Activated naive CD8-positive, alpha-beta T cell treated with anti-CD3 and anti-CD28 coated beads for 36 hours (primary cell): ENCODE data around the gene SCAF1. TPM values are rescaled to one million over a fixed set of nuclear protein-coding genes. Genes with fewer than 3 reads are reported as not detected.
A peak's percentile ranks its signal among the peaks of the same experiment; 100 is the strongest.

Source experiments
- DNase-seq: peaks from one replicate; pipeline ENCODE4 v3.0.0; 2021
- H3K27ac Mint-ChIP-seq: one replicate; pipeline ENCODE4 v1.8.0; 2022; ENCODE audit warnings: mild to moderate bottlenecking, moderate library complexity, mixed read lengths
- H3K27me3 Mint-ChIP-seq: one replicate; pipeline ENCODE4 v1.8.0; 2022; ENCODE audit warnings: mild to moderate bottlenecking, mixed read lengths
- H3K36me3 Mint-ChIP-seq: one replicate; pipeline ENCODE4 v1.8.0; 2021; ENCODE audit warnings: mild to moderate bottlenecking, mixed read lengths
- H3K4me1 Mint-ChIP-seq: one replicate; pipeline ENCODE4 v1.8.0; 2021; ENCODE audit warnings: mixed read lengths
- H3K4me3 Mint-ChIP-seq: one replicate; pipeline ENCODE4 v1.8.0; 2022; ENCODE audit warnings: mild to moderate bottlenecking, moderate library complexity, mixed read lengths
- H3K9me3 Mint-ChIP-seq: one replicate; pipeline ENCODE4 v1.8.0; 2022; ENCODE audit warnings: mixed read lengths
- total RNA-seq, 2 experiments: library from RNA; stranded (reverse); gene quantifications; one replicate each; pipeline ENCODE4 v1.2.3, GENCODE V29; 2021

SCAF1 gene
- total RNA-seq, 2 experiments from 2014 or later = 58.9 to 62.2 TPM

- peak overlapping the region; percentile 45 for H3K27ac Mint-ChIP-seq
These were observed 39.8 kb downstream of the SCAF1 start for GRCh38 chr19:49681830-49682229.

GRCh38 chr19:49682274-49682673, 40.3 kb downstream of the SCAF1 start:
- no peaks in the 10 kb centered on the region for H3K9me3 Mint-ChIP-seq
- peaks cover 21% of the 10 kb centered on the region for H3K4me1 Mint-ChIP-seq
- peaks cover under 1% of the 10 kb centered on the region for H3K27me3 Mint-ChIP-seq
- no peak for DNase-seq
- H3K36me3 Mint-ChIP-seq = peaks cover 48% of the 10 kb centered on the region
- no peak overlapping the region for H3K4me3 Mint-ChIP-seq
- no peak overlapping the region for H3K27ac Mint-ChIP-seq

More at GRCh38 chr19:49681830-49682229, 39.8 kb downstream of the SCAF1 start:
- H3K9me3 Mint-ChIP-seq = no peaks in the 10 kb centered on the region
- DNase-seq = no peak
- H3K27me3 Mint-ChIP-seq = peaks cover 4% of the 10 kb centered on the region
- no peak overlapping the region for H3K4me3 Mint-ChIP-seq
- peaks cover 45% of the 10 kb centered on the region for H3K36me3 Mint-ChIP-seq
- H3K4me1 Mint-ChIP-seq = peaks cover 17% of the 10 kb centered on the region

- Mint-ChIP-seq H3K27ac (peak overlapping the region; percentile 76), H3K27me3 (no peaks in the 10 kb centered on the region), H3K4me1 (peaks cover 27% of the 10 kb centered on the region), H3K4me3 (no peak overlapping the region), H3K36me3 (peaks cover 49% of the 10 kb centered on the region), H3K9me3 (no peaks in the 10 kb centered on the region)
- no peak for DNase-seq
These were observed 41.8 kb downstream of the SCAF1 start for GRCh38 chr19:49683814-49684250.

GRCh38 chr19:49684251-49684982, 42.4 kb downstream of the SCAF1 start:
- DNase-seq = no peak
- no peaks in the 10 kb centered on the region for H3K9me3 Mint-ChIP-seq
- H3K27me3 Mint-ChIP-seq = no peaks in the 10 kb centered on the region
- H3K27ac Mint-ChIP-seq = peak overlapping the region; percentile 76
- peak overlapping the region; percentile 25 for H3K4me3 Mint-ChIP-seq
- peaks cover 49% of the 10 kb centered on the region for H3K36me3 Mint-ChIP-seq
- H3K4me1 Mint-ChIP-seq = peaks cover 32% of the 10 kb centered on the region

- Mint-ChIP-seq H3K27me3 (no peaks in the 10 kb centered on the region), H3K36me3 (peaks cover 49% of the 10 kb centered on the region), H3K4me3 (no peak overlapping the region), H3K27ac (no peak overlapping the region), H3K9me3 (no peaks in the 10 kb centered on the region), H3K4me1 (peaks cover 29% of the 10 kb centered on the region)
- DNase-seq = no peak
These were observed 43.1 kb downstream of the SCAF1 start for GRCh38 chr19:49684983-49685553.

GRCh38 chr19:49685845-49686332, 43.9 kb downstream of the SCAF1 start:
- Mint-ChIP-seq H3K9me3 (no peaks in the 10 kb centered on the region), H3K4me1 (peaks cover 32% of the 10 kb centered on the region), H3K27me3 (peaks cover 7% of the 10 kb centered on the region), H3K36me3 (peaks cover 51% of the 10 kb centered on the region), H3K4me3 (peak overlapping the region; percentile 30), H3K27ac (no peak overlapping the region)
- no peak for DNase-seq

- Mint-ChIP-seq H3K36me3 (peaks cover 49% of the 10 kb centered on the region), H3K4me1 (peaks cover 33% of the 10 kb centered on the region), H3K27ac (peak overlapping the region; percentile 34), H3K4me3 (no peak overlapping the region), H3K27me3 (peaks cover 14% of the 10 kb centered on the region), H3K9me3 (no peaks in the 10 kb centered on the region)
- no peak for DNase-seq
These were observed 44.6 kb downstream of the SCAF1 start for GRCh38 chr19:49686503-49687088.

GRCh38 chr19:49687150-49687549, 45.1 kb downstream of the SCAF1 start:
- peaks cover 20% of the 10 kb centered on the region for H3K27me3 Mint-ChIP-seq
- peak overlapping the region; percentile 34 for H3K27ac Mint-ChIP-seq
- peaks cover 33% of the 10 kb centered on the region for H3K4me1 Mint-ChIP-seq
- DNase-seq = no peak
- no peak overlapping the region for H3K4me3 Mint-ChIP-seq
- no peaks in the 10 kb centered on the region for H3K9me3 Mint-ChIP-seq
- H3K36me3 Mint-ChIP-seq = peaks cover 45% of the 10 kb centered on the region

- no peaks in the 10 kb centered on the region for H3K9me3 Mint-ChIP-seq
- H3K27ac Mint-ChIP-seq = no peak overlapping the region
- H3K4me1 Mint-ChIP-seq = peaks cover 36% of the 10 kb centered on the region
- peaks cover 42% of the 10 kb centered on the region for H3K36me3 Mint-ChIP-seq
- DNase-seq = no peak
- peaks cover 23% of the 10 kb centered on the region for H3K27me3 Mint-ChIP-seq
- H3K4me3 Mint-ChIP-seq = no peak overlapping the region
These were observed 45.7 kb downstream of the SCAF1 start for GRCh38 chr19:49687566-49688316.

- no peak for DNase-seq
- Mint-ChIP-seq H3K27me3 (peaks cover 26% of the 10 kb centered on the region), H3K27ac (no peak overlapping the region), H3K36me3 (peaks cover 37% of the 10 kb centered on the region), H3K4me3 (no peak overlapping the region), H3K9me3 (no peaks in the 10 kb centered on the region), H3K4me1 (peaks cover 36% of the 10 kb centered on the region)
These were observed 46.6 kb downstream of the SCAF1 start for GRCh38 chr19:49688531-49689132.

- peaks cover 26% of the 10 kb centered on the region for H3K27me3 Mint-ChIP-seq
- H3K9me3 Mint-ChIP-seq = no peaks in the 10 kb centered on the region
- H3K4me3 Mint-ChIP-seq = peak within 1 kb of the TSS; percentile 74
- H3K36me3 Mint-ChIP-seq = peaks cover 30% of the 10 kb centered on the region
- H3K4me1 Mint-ChIP-seq = peaks cover 36% of the 10 kb centered on the region
- DNase-seq = peak; percentile 54
- peak within 1 kb of the TSS; percentile 77 for H3K27ac Mint-ChIP-seq
These were observed 47.4 kb downstream of the SCAF1 start, which contains the start of gene ADM5 for GRCh38 chr19:49689133-49690078. Gene ADM5 (plus strand): TSS chr19:49689594. CDS start chr19:49689838, 244 bp downstream.

- no peak for DNase-seq
- Mint-ChIP-seq H3K36me3 (peaks cover 30% of the 10 kb centered on the region), H3K4me3 (peak overlapping the region; percentile 74), H3K9me3 (no peaks in the 10 kb centered on the region), H3K27ac (peak overlapping the region; percentile 77), H3K4me1 (peaks cover 36% of the 10 kb centered on the region), H3K27me3 (peaks cover 26% of the 10 kb centered on the region)
These were observed 48.2 kb downstream of the SCAF1 start for GRCh38 chr19:49690079-49690655.

- Mint-ChIP-seq H3K4me1 (peaks cover 33% of the 10 kb centered on the region), H3K27ac (peak within 1 kb of the TSS; percentile 77), H3K27me3 (peaks cover 26% of the 10 kb centered on the region), H3K36me3 (peaks cover 25% of the 10 kb centered on the region), H3K4me3 (peak within 1 kb of the TSS; percentile 74), H3K9me3 (no peaks in the 10 kb centered on the region)
- DNase-seq = peak; percentile 60
These were observed 48.7 kb downstream of the SCAF1 start, which contains the start of gene CPT1C for GRCh38 chr19:49690656-49691242. Gene CPT1C (plus strand): TSS chr19:49691116. CDS start chr19:49692253, 1,137 bp downstream.
